ENCODE results near the gene COPS6. TPM values are rescaled to one million over a fixed set of nuclear protein-coding genes. Genes with fewer than 3 reads are reported as not detected.

The COPS6 gene
- total and polyA plus RNA-seq, 3 donors from 2014 or later, result 88.1 to 141 (median 99.5) TPM

DNA sequence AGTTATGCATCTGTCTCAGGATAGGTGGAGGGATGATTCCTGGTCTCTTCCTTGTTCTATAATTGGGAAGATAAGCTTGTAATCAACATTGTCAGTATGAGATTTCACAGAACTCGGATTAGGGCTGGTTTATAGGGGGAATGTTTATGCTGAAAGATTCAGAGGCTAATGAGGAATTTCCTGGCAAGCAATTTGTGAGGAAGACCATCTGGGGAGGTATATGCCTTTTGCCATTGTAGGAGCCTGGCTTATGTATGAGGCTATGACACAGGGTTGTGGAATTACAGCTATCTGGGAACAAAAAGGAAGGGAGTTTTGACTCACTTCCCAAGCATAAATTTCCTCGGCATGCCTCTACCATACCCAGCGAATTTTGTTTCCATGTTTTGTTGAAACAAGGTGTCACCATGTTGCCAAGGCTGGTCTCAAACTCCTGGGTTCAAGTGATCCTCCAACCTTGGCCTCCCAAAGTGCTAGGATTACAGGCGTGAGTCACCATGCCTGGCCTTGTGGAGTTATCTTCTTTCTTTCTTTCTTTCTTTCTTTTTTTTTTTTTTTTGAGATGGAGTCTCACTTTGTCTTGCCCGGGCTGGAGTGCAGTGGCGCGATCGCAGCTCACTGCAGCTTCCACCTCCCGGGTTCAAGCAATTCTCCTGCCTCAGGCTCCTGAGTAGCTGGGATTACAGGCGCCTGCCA is 1.6 kb upstream of the COPS6 start:
- WGBS, 2 donors, result 63 to 64% methylated on average over 10 of the region's 10 CpGs
- intact Hi-C loops (cut with DNase I; ENCODE audit: low total_unique reads), result loop anchor here (5.0 to 10.0 kb wide), 2 partner anchors 40 to 92 kb away; partner anchors contain the start of gene MBLAC1

GRCh38 chr7:100088095-100088620 is 611 bp upstream of the COPS6 start:
- H3K27ac ChIP-seq, result peak overlapping the region; percentile 84 to 87
- 70 to 75% methylated on average over 11 of the region's 11 CpGs for WGBS, 2 donors
- H3K4me3 ChIP-seq, result peak overlapping the region; percentile 74 to 91
- H3K4me1 ChIP-seq, result peaks cover 20% of the 10 kb centered on the region
- no peaks in the 10 kb centered on the region for H3K36me3 ChIP-seq (ENCODE audit: low read depth, missing control alignments)
- no peaks in the 10 kb centered on the region for H3K27me3 ChIP-seq
- DNase-seq, result no peak
- intact Hi-C loops (cut with DNase I; ENCODE audit: low total_unique reads), result loop anchor here (5.0 to 10.0 kb wide), 2 partner anchors 39 to 93 kb away; partner anchors contain the start of gene MBLAC1
- no peak for TF ChIP-seq POLR2A (IDR thresholded peaks at IDR 0.05)
- TF ChIP-seq, protein P1, sequence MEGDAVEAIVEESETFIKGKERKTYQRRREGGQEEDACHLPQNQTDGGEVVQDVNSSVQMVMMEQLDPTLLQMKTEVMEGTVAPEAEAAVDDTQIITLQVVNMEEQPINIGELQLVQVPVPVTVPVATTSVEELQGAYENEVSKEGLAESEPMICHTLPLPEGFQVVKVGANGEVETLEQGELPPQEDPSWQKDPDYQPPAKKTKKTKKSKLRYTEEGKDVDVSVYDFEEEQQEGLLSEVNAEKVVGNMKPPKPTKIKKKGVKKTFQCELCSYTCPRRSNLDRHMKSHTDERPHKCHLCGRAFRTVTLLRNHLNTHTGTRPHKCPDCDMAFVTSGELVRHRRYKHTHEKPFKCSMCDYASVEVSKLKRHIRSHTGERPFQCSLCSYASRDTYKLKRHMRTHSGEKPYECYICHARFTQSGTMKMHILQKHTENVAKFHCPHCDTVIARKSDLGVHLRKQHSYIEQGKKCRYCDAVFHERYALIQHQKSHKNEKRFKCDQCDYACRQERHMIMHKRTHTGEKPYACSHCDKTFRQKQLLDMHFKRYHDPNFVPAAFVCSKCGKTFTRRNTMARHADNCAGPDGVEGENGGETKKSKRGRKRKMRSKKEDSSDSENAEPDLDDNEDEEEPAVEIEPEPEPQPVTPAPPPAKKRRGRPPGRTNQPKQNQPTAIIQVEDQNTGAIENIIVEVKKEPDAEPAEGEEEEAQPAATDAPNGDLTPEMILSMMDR (IDR thresholded peaks at IDR 0.05), result no peak
- no peaks in the 10 kb centered on the region for H3K9me3 ChIP-seq

More for the DNA sequence above, 1.6 kb upstream of the COPS6 start:
- DNase-seq, result no peak
- H3K36me3 ChIP-seq (ENCODE audit: low read depth, missing control alignments), result no peaks in the 10 kb centered on the region
- H3K4me1 ChIP-seq, result peaks cover 20% of the 10 kb centered on the region
- no peaks in the 10 kb centered on the region for H3K27me3 ChIP-seq
- no peak overlapping the region for H3K4me3 ChIP-seq
- no peak overlapping the region for H3K27ac ChIP-seq
- TF ChIP-seq POLR2A (IDR thresholded peaks at IDR 0.05), result no peak
- TF ChIP-seq, protein P1 (IDR thresholded peaks at IDR 0.05), result no peak
- H3K9me3 ChIP-seq, result no peaks in the 10 kb centered on the region

DNA sequence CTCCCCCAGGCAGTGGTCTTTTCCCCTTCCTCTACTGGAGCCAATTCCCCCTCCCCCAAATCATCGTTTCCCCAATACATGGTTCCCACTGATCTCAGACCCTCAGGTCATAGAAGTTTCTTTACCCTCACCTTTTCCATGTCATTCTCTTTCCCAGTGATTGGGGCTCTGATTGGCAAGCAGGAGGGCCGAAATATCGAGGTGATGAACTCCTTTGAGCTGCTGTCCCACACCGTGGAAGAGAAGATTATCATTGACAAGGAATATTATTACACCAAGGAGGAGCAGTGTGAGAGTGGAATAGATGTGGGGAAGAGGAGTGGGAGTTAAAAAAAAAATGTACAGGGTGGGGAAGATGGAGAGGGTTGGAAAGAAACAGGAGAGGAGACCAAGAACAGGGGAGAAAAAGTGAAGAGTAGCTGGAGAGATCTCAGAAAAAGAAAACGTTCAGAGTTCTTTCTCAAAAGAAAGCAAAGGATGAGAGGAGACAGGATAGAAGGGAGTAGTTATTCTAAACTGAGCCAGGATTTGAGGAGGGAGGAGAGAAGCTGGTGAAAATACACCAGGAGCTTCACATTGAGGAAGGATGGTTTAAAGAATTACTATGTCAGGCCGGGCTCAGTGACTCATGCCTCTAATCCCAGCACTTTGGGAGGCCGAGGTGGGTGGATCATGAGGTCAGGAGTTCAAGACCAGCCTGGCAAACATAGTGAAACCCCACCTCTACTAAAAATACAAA is 858 bp downstream of the COPS6 start:
- Histone ChIP-seq H3K4me3 (peak overlapping the region; percentile 74 to 91), H3K9me3 (no peaks in the 10 kb centered on the region), H3K27me3 (no peaks in the 10 kb centered on the region), H3K27ac (peak overlapping the region; percentile 84 to 87), H3K4me1 (peaks cover 27% of the 10 kb centered on the region), H3K36me3 (ENCODE audit: low read depth, missing control alignments) (no peaks in the 10 kb centered on the region)
- no peak for DNase-seq
- TF ChIP-seq POLR2A (IDR thresholded peaks at IDR 0.05), result no peak
- TF ChIP-seq, protein P1 (IDR thresholded peaks at IDR 0.05), result no peak
- intact Hi-C loops (cut with DNase I; ENCODE audit: low total_unique reads), result loop anchor here (5.0 to 10.0 kb wide), 2 partner anchors 38 to 95 kb away; partner anchors contain the start of gene MBLAC1
- 23 to 24% methylated on average over 7 of the region's 7 CpGs for WGBS, 2 donors

GRCh38 chr7:100090527-100091410 is 2.0 kb downstream of the COPS6 start:
- DNase-seq, result no peak
- peaks cover 23% of the 10 kb centered on the region for H3K4me1 ChIP-seq
- no peak overlapping the region for H3K27ac ChIP-seq
- intact Hi-C loops (cut with DNase I; ENCODE audit: low total_unique reads), result no loop called here
- no peak overlapping the region for H3K4me3 ChIP-seq
- no peaks in the 10 kb centered on the region for H3K27me3 ChIP-seq
- WGBS, 2 donors, result 85 to 89% methylated on average over 14 of the region's 14 CpGs
- no peaks in the 10 kb centered on the region for H3K36me3 ChIP-seq (ENCODE audit: low read depth, missing control alignments)
- H3K9me3 ChIP-seq, result no peaks in the 10 kb centered on the region
- TF ChIP-seq, protein P1 (IDR thresholded peaks at IDR 0.05), result no peak
- no peak for TF ChIP-seq POLR2A (IDR thresholded peaks at IDR 0.05)
